ENCODE results near the gene LRCH1.

LRCH1 gene

DNA sequence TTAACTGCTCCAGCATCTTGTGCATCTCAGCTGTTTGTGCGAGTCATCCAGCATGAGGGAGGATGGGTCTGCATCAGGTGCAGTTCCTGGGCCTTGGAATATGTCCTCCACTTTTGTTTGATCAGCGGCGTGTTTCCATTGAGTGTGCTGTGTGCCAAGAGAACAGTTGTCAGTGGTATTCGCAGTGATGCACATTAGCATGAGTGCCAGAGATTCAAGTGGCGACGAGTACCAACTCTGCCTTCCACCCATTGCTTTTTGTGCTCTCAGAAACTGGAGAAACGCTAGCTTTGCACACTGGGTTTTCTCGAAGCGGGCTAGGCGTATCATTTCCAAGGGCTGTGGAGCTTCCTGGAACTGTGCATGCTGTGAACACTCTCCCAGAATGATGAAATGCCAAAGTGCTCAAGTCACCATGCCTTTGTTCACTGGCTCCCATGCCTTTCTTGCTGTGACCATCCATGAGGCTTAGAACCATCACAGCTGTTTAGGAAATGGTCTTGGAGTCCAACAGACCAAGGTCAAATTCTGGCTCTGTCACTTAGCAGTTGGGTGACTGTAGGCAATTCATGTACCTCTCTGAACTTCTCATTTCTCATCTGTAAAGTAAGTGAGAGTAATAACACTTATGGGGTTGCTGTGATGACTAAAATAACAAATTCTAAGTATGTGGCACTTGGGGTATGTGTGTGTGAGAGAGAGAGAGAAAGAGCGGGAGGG, 18.4 kb downstream of the LRCH1 start:
- TF ChIP-seq GABPA (IDR thresholded peaks at IDR 0.05; ENCODE audit: low read depth) (no peak), SPI1 (IDR thresholded peaks at IDR 0.05; ENCODE audit: borderline replicate concordance, low read depth) (no peak), POLR2AphosphoS5 (IDR thresholded peaks at IDR 0.05; ENCODE audit: low read depth) (no peak)
- TF ChIP-seq, protein P1, sequence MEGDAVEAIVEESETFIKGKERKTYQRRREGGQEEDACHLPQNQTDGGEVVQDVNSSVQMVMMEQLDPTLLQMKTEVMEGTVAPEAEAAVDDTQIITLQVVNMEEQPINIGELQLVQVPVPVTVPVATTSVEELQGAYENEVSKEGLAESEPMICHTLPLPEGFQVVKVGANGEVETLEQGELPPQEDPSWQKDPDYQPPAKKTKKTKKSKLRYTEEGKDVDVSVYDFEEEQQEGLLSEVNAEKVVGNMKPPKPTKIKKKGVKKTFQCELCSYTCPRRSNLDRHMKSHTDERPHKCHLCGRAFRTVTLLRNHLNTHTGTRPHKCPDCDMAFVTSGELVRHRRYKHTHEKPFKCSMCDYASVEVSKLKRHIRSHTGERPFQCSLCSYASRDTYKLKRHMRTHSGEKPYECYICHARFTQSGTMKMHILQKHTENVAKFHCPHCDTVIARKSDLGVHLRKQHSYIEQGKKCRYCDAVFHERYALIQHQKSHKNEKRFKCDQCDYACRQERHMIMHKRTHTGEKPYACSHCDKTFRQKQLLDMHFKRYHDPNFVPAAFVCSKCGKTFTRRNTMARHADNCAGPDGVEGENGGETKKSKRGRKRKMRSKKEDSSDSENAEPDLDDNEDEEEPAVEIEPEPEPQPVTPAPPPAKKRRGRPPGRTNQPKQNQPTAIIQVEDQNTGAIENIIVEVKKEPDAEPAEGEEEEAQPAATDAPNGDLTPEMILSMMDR (IDR thresholded peaks at IDR 0.05; ENCODE audit: insufficient read depth, low read length): no peak
- TF ChIP-seq, protein P2, sequence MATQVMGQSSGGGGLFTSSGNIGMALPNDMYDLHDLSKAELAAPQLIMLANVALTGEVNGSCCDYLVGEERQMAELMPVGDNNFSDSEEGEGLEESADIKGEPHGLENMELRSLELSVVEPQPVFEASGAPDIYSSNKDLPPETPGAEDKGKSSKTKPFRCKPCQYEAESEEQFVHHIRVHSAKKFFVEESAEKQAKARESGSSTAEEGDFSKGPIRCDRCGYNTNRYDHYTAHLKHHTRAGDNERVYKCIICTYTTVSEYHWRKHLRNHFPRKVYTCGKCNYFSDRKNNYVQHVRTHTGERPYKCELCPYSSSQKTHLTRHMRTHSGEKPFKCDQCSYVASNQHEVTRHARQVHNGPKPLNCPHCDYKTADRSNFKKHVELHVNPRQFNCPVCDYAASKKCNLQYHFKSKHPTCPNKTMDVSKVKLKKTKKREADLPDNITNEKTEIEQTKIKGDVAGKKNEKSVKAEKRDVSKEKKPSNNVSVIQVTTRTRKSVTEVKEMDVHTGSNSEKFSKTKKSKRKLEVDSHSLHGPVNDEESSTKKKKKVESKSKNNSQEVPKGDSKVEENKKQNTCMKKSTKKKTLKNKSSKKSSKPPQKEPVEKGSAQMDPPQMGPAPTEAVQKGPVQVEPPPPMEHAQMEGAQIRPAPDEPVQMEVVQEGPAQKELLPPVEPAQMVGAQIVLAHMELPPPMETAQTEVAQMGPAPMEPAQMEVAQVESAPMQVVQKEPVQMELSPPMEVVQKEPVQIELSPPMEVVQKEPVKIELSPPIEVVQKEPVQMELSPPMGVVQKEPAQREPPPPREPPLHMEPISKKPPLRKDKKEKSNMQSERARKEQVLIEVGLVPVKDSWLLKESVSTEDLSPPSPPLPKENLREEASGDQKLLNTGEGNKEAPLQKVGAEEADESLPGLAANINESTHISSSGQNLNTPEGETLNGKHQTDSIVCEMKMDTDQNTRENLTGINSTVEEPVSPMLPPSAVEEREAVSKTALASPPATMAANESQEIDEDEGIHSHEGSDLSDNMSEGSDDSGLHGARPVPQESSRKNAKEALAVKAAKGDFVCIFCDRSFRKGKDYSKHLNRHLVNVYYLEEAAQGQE (IDR thresholded peaks at IDR 0.05; ENCODE audit: insufficient replicate concordance, low read depth): no peak
- no peak overlapping the region for H3K27ac ChIP-seq (replicated peaks)

DNA sequence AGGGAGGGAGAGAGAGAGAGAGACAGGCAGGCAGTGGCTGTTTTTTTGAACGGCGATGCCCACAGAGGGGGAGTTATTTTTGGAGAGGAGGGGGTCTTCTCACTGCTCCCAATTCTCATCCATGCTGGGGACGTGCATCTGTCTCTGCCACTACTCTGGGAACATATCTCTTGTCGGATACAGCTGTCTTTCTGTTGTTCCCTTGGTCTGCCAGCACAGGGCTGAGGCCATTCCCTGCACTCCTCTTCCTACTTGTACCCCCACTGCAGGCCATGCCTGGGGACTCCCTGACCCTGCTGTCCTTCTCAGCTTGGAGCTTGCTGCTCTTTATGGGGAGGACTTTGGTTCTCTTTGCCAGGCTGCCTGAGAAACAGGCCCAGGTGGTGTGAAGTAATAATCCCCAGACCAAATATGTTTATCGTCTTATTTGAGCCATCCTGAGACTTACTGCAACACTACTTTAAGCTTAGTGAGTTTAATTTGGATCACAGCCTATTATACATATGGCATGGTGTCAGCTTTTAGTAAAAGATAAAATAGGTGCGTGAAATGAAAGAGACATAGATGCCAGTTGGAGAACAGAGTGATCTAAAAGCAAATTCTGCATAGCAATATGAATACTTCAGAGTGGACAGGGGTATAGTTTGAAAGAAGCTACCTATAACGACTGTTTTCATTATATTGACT, 19.1 kb downstream of the LRCH1 start:
- no peaks in the 10 kb centered on the region for H3K27me3 ChIP-seq (ENCODE audit: insufficient read depth, poor library complexity, severe bottlenecking)
- H3K27ac ChIP-seq (replicated peaks): no peak overlapping the region
- no peak for DNase-seq (ENCODE audit: low read depth in 1 of 2, low spot score in 1 of 2)
- TF ChIP-seq, protein P2 (IDR thresholded peaks at IDR 0.05; ENCODE audit: insufficient replicate concordance, low read depth): no peak
- TF ChIP-seq POLR2AphosphoS5 (IDR thresholded peaks at IDR 0.05; ENCODE audit: low read depth) (no peak), SPI1 (IDR thresholded peaks at IDR 0.05; ENCODE audit: borderline replicate concordance, low read depth) (no peak), GABPA (IDR thresholded peaks at IDR 0.05; ENCODE audit: low read depth) (no peak)
- TF ChIP-seq, protein P1 (IDR thresholded peaks at IDR 0.05; ENCODE audit: insufficient read depth, low read length): no peak
- H3K4me3 ChIP-seq (replicated peaks; ENCODE audit: insufficient read depth, low read length): no peak overlapping the region

More for the DNA sequence above, 18.4 kb downstream of the LRCH1 start:
- no peak for DNase-seq (ENCODE audit: low read depth in 1 of 2, low spot score in 1 of 2)
- Histone ChIP-seq H3K4me3 (replicated peaks; ENCODE audit: insufficient read depth, low read length) (no peak overlapping the region), H3K27me3 (ENCODE audit: insufficient read depth, poor library complexity, severe bottlenecking) (no peaks in the 10 kb centered on the region)

DNA sequence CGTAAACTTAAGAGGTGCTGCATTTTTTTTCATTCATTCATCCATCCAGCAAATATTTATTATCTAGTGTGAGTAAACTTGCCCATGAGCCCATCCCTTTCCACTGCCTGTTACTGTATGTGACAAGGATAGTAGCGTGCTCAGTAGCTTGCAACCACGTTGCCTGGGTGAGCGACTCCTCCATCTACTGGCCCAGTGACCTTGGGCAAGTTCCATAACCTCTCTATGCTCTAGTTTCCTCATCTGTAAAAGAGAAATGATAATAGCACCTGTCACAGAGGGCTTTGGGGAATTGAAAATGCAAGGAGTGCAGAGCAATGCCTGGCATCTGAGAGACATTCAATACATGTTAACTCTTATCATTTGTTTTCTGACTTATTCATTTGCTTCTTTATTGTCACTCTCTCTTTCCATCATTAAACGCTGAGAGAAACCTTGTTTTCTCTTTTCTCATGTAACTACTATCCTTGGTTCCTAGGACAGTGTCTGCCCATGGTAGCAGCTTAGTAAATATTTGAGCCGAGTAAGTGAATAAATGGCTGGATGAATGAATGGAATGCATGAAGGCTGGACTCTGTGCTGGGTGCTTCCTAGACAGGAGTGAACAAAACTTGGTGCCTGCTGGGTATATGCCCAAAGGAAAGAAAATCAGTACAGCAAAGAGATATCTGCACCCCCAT, 19.9 kb downstream of the LRCH1 start:
- no peak for DNase-seq (ENCODE audit: low read depth in 1 of 2, low spot score in 1 of 2)
- TF ChIP-seq GABPA (IDR thresholded peaks at IDR 0.05; ENCODE audit: low read depth) (no peak), SPI1 (IDR thresholded peaks at IDR 0.05; ENCODE audit: borderline replicate concordance, low read depth) (no peak), POLR2AphosphoS5 (IDR thresholded peaks at IDR 0.05; ENCODE audit: low read depth) (no peak)
- TF ChIP-seq, protein P2 (IDR thresholded peaks at IDR 0.05; ENCODE audit: insufficient replicate concordance, low read depth): no peak
- TF ChIP-seq, protein P1 (IDR thresholded peaks at IDR 0.05; ENCODE audit: insufficient read depth, low read length): no peak
- Histone ChIP-seq H3K27ac (replicated peaks) (no peak overlapping the region), H3K27me3 (ENCODE audit: insufficient read depth, poor library complexity, severe bottlenecking) (no peaks in the 10 kb centered on the region), H3K4me3 (replicated peaks; ENCODE audit: insufficient read depth, low read length) (no peak overlapping the region)

Data from HL-60 (cell line).